Measurements from ENCODE around the gene MSI2.

Gene MSI2

GRCh38 chr17:57638284-57638683 lies 382.0 kb downstream of the MSI2 start:
- no peak for DNase-seq (ENCODE audit: extremely low spot score)
- TF ChIP-seq L3MBTL2 (conservative IDR thresholded peaks at IDR 0.05) (no peak), PKNOX1 (IDR thresholded peaks at IDR 0.05) (no peak), FOXA1 (IDR thresholded peaks at IDR 0.05) (no peak), NFRKB (IDR thresholded peaks at IDR 0.05) (no peak)
- CTCF ChIA-PET, result no interaction called here
- POLR2A ChIA-PET, result no interaction called here

- CTCF ChIA-PET, result no interaction called here
These were observed 383.1 kb downstream of the MSI2 start for GRCh38 chr17:57639381-57639780.

GRCh38 chr17:57640079-57640478 lies 383.8 kb downstream of the MSI2 start:
- CTCF ChIA-PET, result no interaction called here
- no peak for DNase-seq (ENCODE audit: extremely low spot score)
- POLR2A ChIA-PET, result no interaction called here
- no peak for TF ChIP-seq SUZ12 (IDR thresholded peaks at IDR 0.05)

More at GRCh38 chr17:57639381-57639780, 383.1 kb downstream of the MSI2 start:
- POLR2A ChIA-PET, result no interaction called here
- TF ChIP-seq ZNF384 (IDR thresholded peaks at IDR 0.05) (no peak), CTBP1 (IDR thresholded peaks at IDR 0.05; ENCODE audit: borderline replicate concordance) (no peak), NFRKB (IDR thresholded peaks at IDR 0.05) (no peak), L3MBTL2 (conservative IDR thresholded peaks at IDR 0.05) (no peak), BHLHE40 (IDR thresholded peaks at IDR 0.05; ENCODE audit: borderline replicate concordance) (no peak)
- DNase-seq (ENCODE audit: extremely low spot score), result no peak

GRCh38 chr17:57641761-57642160 lies 385.4 kb downstream of the MSI2 start:
- CTCF ChIA-PET, result interaction anchor here (1.2 kb wide), 1 partner anchor 30 kb away, joined by 5 read pairs; no protein-coding TSS in a partner anchor
- POLR2A ChIA-PET, result no interaction called here
- no peak for DNase-seq (ENCODE audit: extremely low spot score)
- TF ChIP-seq BHLHE40 (IDR thresholded peaks at IDR 0.05; ENCODE audit: borderline replicate concordance) (no peak), ARNT (IDR thresholded peaks at IDR 0.05) (no peak)

- no peak for DNase-seq (ENCODE audit: extremely low spot score)
- ChIA-PET CTCF (no interaction called here), POLR2A (no interaction called here)
- TF ChIP-seq SP1 (IDR thresholded peaks at IDR 0.05) (no peak), PKNOX1 (IDR thresholded peaks at IDR 0.05) (no peak), BHLHE40 (IDR thresholded peaks at IDR 0.05; ENCODE audit: borderline replicate concordance) (no peak), HDGF (IDR thresholded peaks at IDR 0.05; ENCODE audit: borderline replicate concordance) (no peak), ZNF384 (IDR thresholded peaks at IDR 0.05) (no peak), SUZ12 (IDR thresholded peaks at IDR 0.05) (no peak), FOXM1 (IDR thresholded peaks at IDR 0.05; ENCODE audit: borderline replicate concordance) (no peak), TARDBP (IDR thresholded peaks at IDR 0.05) (no peak), NFRKB (IDR thresholded peaks at IDR 0.05) (no peak), LEF1 (IDR thresholded peaks at IDR 0.05; ENCODE audit: borderline replicate concordance) (no peak), ELF4 (IDR thresholded peaks at IDR 0.05) (no peak)
These were observed 386.7 kb downstream of the MSI2 start for GRCh38 chr17:57643062-57643461.

- DNase-seq (ENCODE audit: extremely low spot score), result no peak
- no peak for TF ChIP-seq ARNT (IDR thresholded peaks at IDR 0.05)
- TF ChIP-seq SP1 (IDR thresholded peaks at IDR 0.05), result no peak
- TF ChIP-seq FOXM1 (IDR thresholded peaks at IDR 0.05; ENCODE audit: borderline replicate concordance), result no peak
- no peak for TF ChIP-seq L3MBTL2 (conservative IDR thresholded peaks at IDR 0.05)
- TF ChIP-seq CTBP1 (IDR thresholded peaks at IDR 0.05; ENCODE audit: borderline replicate concordance), result no peak
- no peak for TF ChIP-seq BHLHE40 (IDR thresholded peaks at IDR 0.05; ENCODE audit: borderline replicate concordance)
- no peak for TF ChIP-seq PKNOX1 (IDR thresholded peaks at IDR 0.05)
- ChIA-PET CTCF (no interaction called here), POLR2A (no interaction called here)
These were observed 388.0 kb downstream of the MSI2 start for GRCh38 chr17:57644326-57644725.

- CTCF ChIA-PET, result interaction anchor here (1.5 to 1.7 kb wide), 2 partner anchors 26 to 48 kb away, joined by 5 read pairs; no protein-coding TSS in a partner anchor
These were observed 389.8 kb downstream of the MSI2 start for GRCh38 chr17:57645950-57646665.

More at GRCh38 chr17:57645950-57646665, 389.8 kb downstream of the MSI2 start:
- no peak for TF ChIP-seq PKNOX1 (IDR thresholded peaks at IDR 0.05)
- TF ChIP-seq FOXA1 (IDR thresholded peaks at IDR 0.05), result no peak
- TF ChIP-seq L3MBTL2 (conservative IDR thresholded peaks at IDR 0.05), result no peak
- no peak for TF ChIP-seq NFRKB (IDR thresholded peaks at IDR 0.05)
- no peak for TF ChIP-seq ELF4 (IDR thresholded peaks at IDR 0.05)
- no peak for TF ChIP-seq LEF1 (IDR thresholded peaks at IDR 0.05; ENCODE audit: borderline replicate concordance)
- no peak for TF ChIP-seq SUZ12 (IDR thresholded peaks at IDR 0.05)
- TF ChIP-seq HDGF (IDR thresholded peaks at IDR 0.05; ENCODE audit: borderline replicate concordance), result no peak
- no peak for TF ChIP-seq CTBP1 (IDR thresholded peaks at IDR 0.05; ENCODE audit: borderline replicate concordance)
- no peak for TF ChIP-seq FOXM1 (IDR thresholded peaks at IDR 0.05; ENCODE audit: borderline replicate concordance)
- TF ChIP-seq ZNF384 (IDR thresholded peaks at IDR 0.05), result no peak
- no peak for TF ChIP-seq TARDBP (IDR thresholded peaks at IDR 0.05)
- no peak for TF ChIP-seq FOXK2 (IDR thresholded peaks at IDR 0.05)
- POLR2A ChIA-PET, result no interaction called here
- DNase-seq (ENCODE audit: extremely low spot score), result no peak

All from HEK293T (cell line).